Parietal lobe (tissue), 2 donors: ENCODE data around the gene TRDMT1. TPM values are rescaled to one million over a fixed set of nuclear protein-coding genes. Genes with fewer than 3 reads are reported as not detected.

ENCODE experiments used
- small RNA-seq: library from RNA; depleted of rRNA; stranded (forward); fragments of <200 nt; gene quantifications from one replicate; pipeline ENCODE3, GENCODE V24; 2014; ENCODE audit warnings: low replicate concordance
- total RNA-seq: library from RNA; depleted of rRNA; stranded (reverse); fragments of >200 nt; gene quantifications from one replicate; pipeline ENCODE4 v1.2.3, GENCODE V29; 2014

Gene TRDMT1
- total RNA-seq = 43.2 TPM

GRCh38 chr10:17200912-17201793 is at the start of gene TRDMT1:
TSS of gene TRDMT1 (minus strand) at chr10:17201672. CDS start at chr10:17201634, 38 bp downstream.

GRCh38 chr10:17228091-17229015 is 26.9 kb upstream of the TRDMT1 start, which contains the start of gene VIM:
TSS of gene VIM (plus strand) at chr10:17228241. CDS start at chr10:17229423, 1,182 bp downstream.

GRCh38 chr10:17129741-17130140 is 71.7 kb downstream of the TRDMT1 start, which contains the start of gene CUBN:
TSS of gene CUBN (minus strand) at chr10:17129811. CDS start at chr10:17129765, 46 bp downstream.

Small RNAs within 50 kb of the gene (small RNA-seq; reads per million reads assigned to genes)
- gene AC067747.1 = not detected

Other genes with a start within 250 kb of the TRDMT1 start
- gene CUBN, start 71.9 kb downstream of the TRDMT1 start, total RNA-seq = 7.2 TPM
- gene VIM, start 26.6 kb upstream of the TRDMT1 start, total RNA-seq = 267 TPM